ENCODE measurements around the gene RIC3.

Gene RIC3

DNA sequence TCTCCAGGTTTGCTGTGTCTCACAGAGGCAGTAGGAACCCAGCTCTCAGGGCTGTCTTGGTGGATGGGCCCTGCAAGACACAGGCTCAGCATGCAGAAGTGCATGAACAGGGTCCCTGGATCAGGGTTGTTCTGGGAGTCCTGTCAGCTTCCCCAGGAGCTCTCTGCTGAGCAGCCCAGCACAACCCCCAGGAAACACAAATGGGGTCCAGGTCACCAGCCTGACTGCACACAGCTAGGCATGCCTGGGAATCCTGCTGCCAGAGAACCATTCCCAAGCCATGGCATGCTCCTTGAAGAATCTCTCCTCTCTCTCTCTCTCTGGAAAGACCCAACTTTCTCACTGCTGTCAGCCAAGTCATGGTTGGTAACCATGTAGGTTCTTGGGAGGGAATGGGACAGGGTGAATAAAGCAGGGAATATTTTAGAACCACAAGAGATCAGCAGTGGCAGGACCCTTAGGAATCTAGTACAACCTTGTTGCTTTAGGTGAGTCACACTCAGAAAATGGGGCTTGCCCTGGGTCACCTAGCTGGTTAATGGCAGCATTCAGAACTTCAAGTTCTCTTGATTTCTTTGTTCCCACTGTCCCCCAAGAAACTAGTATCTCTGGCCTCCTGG, 66.4 kb downstream of the RIC3 start:
- DNase-seq: no peak

DNA sequence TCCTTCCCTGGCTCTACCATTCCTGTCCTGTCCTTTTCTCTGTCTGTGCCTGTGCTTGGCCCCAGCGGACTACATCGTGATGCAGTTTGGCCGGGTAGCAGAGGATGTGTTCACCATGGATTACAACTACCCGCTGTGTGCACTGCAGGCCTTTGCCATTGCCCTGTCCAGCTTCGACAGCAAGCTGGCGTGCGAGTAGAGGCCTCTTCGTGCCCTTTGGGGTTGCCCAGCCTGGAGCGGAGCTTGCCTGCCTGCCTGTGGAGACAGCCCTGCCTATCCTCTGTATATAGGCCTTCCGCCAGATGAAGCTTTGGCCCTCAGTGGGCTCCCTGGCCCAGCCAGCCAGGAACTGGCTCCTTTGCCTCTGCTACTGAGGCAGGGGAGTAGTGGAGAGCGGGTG, 67.4 kb downstream of the RIC3 start:
- DNase-seq: no peak

DNA sequence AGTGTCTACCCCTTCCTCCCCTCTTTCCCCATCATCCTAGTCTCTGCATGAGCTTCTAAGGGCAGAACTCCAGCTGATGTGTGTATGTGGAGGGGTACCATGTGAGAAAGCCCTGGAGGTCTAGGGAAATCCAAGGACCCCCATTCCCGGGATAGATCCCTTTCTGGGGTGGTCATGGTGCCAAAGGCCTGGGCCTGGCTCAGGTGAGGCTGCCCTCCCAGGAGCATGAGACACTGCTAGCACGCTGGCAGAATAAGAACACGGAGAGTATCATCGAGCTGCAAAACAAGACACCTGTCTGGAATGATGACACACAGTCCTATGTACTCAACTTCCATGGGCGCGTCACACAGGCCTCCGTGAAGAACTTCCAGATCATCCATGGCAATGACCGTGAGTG, 68.2 kb downstream of the RIC3 start:
- no peak for DNase-seq

DNA sequence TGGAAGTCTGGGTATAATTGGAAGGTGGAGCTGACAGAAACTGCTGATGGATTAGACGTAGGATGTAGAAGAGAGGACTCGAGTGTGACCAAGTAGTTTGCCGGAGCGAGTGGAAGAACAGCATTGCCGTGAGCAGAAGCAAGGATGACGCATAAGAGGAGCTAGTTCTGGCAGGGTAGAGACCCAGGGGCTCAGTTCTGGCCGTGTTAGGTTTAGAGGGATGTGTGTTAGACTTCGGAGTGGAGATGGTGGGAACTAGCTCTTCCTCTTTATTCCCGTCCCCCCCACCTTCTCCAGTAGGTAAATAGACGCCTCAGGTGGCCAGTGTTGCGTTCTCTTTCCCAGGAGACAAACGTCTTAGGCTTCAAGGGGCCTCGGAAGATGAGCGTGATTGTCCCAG, 68.7 kb downstream of the RIC3 start:
- DNase-seq: no peak

DNA sequence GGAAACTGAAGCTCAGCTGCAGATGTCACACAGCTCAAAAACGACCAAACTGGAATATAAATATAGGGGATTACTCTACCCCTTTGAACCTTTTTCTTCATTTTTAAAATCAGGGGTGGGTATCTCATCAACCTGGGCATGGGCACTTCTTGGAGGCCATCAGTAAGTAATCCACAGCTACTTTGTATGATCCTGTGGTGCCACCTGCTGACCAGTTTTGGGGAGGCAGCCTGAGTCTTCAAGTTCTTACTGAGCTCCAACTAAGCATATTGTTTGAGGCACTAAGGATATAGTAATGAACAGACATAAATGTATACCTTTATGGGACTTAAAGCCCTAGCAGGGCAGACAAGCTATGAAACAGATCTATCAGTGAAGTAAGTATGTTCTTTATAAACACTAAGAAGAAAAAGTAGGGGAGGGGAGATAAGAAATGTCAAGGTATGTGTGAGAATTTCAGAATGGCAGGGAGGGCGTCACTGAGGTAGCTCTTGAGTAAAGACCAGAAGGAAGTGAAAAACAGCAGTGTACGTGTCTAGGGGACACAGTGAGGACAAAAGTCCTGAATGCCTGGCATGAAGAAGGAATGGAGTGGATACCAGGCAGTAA, 69.4 kb downstream of the RIC3 start:
- DNase-seq: peak; percentile 66

DNA sequence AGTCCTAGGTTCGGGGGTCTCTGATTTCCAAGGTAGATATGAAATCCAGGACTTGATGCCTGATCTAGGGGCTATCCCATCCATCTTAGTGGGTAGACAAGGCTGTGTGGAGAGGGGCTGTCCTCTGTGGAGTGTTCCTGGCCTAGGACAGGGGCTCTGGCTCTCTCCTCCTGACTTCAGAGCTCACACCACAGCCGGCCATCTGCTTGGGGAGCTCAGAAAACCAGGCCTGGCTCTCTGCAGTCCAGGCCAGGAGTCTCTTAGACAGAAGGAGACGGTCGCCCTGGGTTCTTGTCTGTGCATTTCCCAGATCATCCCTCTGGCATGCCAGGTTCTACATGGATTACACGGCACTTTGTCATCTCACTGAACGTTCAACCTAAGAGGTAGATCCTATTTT, 69.9 kb downstream of the RIC3 start:
- DNase-seq: no peak

DNA sequence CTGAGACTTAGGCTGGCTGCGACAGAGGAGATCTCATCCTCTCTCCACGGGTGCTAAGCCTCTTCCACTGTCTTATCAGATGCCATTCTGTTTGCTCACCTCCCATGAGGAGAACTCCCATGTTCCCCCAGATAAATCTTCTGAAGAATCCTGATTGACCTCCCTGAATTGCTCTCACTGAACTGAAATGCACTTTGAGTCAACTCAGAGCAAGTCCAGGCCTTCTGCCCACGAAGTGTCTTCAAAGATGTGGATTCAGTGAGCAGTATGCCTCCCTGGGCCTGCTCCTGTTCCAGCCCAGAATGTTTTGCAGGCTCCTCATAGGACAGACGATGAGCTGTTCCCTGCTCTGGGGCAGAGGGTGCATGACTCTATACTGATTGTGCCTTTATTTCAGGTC, 70.5 kb downstream of the RIC3 start:
- DNase-seq: no peak

DNA sequence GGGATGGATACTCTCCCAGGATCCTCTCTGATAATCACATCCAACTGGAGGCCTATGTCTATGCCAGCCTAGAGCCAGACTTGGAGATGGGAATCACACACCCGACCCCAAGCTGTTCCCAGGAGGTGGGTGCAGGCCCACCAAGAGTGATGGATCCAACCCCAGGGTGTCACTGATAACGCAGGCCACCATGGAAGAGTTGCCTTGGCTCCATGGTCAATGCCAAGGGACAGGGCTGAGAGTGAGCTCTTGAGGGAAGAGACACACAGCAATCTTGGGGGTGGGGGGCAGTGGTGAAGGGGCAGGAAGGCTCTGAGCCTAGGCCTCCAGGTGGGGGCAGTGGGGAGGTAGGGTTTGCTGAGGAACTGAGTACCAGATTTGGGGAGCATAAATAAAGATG, 70.9 kb downstream of the RIC3 start:
- DNase-seq: no peak

DNA sequence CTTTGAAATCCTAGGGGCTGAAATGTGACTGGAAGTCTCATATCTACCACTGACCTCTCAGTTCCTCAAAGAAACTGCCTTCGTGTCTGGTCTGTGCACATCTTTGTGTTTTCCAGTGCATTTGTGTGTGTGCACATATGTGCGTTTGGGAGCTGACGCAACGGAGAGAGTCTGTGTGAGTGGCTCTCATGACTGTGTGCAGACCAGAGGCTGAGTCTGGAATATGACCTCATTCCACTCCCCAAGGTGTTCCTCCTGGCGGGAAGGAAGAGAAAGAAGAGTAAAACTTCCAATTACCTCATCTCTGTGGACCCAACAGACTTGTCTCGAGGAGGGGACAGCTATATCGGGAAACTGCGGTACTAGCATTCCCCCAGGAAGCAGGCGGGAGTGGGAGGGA, 71.4 kb downstream of the RIC3 start:
- DNase-seq: no peak

DNA sequence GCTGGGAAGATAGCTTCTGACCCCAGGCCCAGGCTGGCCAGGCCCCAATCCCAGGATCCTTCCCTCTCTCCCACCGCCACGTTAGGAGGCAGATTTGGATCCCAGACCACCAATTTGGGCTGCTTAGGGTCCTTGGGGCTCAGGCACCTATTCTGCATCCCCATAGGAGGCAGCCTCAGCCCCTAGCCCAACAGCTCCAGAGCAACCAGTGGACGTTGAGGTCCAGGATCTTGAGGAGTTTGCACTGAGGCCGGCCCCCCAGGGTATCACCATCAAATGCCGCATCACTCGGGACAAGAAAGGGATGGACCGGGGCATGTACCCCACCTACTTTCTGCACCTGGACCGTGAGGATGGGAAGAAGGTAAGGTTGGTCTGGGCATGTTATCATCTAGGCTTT, 71.8 kb downstream of the RIC3 start:
- no peak for DNase-seq

DNA sequence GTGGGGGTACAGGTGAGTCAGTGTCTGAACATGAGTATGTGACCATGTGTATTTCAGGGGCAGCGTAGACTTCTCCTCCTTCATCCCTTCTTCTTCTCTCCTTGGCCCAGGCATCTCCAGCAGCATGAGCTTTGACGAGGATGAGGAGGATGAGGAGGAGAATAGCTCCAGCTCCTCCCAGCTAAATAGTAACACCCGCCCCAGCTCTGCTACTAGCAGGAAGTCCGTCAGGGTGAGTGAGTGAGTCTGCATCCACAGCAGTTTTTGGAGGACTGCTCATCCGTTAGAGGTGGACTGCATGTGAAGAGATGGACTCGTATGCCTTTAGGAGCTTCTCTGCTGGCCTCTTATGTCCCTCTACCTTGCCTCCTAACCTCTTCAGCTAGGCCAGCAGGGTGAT, 72.2 kb downstream of the RIC3 start:
- no peak for DNase-seq

DNA sequence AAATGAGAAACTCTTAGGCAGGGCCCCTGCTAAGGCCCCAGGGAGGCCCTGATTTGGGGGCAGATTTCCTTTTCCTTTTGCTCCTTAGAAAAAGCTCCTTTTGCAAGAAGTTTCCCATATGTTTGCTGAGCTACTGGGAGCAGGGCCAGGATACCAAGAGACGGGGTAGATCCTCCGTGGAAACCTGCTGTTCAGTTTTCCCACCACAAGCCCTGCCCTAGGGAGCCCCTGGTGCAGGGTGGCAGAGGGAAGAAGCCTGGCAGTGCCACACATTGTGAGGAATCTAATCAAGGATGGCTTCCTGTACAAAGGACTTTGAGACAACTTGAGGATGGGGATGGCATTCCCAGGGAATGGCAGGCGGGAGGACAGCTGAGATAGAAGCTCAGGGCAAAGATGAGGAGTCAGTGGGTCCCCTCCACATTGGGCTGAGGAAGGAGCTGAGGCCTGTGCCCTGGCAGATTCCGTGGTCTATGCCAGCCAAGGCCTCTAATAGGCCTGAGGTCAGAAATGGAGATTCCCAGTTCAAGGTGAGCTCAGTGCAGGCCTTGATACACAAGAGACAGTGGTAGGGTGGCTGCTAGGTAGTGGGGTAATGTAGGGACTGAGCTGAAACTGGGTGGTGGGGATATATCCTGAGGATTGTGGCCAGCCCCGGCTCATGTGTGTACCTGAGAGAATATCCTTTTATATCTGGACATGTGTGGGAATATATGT, 72.9 kb downstream of the RIC3 start:
- DNase-seq: no peak

DNA sequence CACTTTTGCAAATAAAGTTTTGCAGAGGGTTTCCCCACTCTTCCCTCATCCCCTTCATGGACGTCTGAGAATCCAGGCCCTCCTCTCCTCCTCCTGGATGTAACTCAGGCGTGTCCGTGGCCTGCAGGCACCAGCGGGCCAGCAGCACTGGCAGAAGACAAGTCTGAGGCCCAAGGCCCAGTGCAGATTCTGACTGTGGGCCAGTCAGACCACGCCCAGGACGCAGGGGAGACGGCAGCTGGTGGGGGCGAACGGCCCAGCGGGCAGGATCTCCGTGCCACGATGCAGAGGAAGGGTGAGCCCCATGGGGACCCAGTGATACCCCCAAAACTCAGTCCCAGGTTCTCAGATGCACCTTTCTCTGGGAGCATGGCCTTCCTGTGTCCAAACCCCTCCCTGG, 73.5 kb downstream of the RIC3 start:
- DNase-seq: no peak

DNA sequence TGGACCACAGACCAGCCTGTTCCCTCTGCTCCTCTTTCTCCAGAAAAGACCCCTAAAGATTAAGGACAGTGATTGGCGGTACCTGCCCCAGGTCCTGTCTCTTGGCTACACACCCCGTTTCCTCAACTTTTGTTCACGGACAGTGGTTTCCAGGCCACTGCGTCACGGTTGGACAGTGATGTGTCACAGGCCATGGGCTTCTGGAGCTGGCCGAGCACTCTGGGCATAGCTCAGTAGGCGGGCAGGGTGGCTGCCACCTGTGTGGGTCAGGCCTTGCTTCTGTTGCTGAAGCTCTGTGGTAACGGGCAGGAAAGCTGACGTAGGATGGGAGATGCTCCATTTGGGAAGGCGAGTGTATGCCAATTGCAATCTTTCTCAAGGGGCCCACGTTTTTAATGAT, 74.2 kb downstream of the RIC3 start:
- no peak for DNase-seq

DNA sequence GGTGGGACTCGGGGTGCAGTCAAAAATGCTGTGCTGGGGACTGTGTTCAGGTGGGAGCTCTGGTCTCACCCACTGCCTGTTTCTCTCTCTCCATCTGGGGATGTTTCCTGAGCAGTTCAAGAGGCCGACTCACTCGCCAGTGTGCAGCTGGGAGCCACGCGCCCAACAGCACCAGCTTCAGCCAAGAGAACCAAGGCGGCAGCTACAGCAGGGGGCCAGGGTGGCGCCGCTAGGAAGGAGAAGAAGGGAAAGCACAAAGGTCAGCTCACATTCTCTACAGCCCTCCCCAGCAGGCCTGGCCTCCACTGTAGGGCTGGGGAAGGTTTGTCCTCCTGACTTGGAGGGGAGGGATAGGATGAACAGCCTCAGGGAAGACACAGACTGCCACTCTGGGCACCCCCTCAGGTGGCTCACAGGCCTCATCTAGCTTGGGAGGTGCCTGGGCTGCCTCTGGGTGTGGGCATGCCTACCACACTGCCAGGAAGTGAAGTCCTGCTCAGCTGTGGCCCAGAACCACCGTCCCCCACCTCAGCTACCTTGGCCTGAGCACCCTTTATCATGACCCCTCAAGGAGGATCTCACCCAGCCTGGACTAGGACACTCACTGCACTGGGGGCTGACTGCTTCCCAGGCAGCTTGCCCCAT, 74.8 kb downstream of the RIC3 start:
- DNase-seq: no peak

DNA sequence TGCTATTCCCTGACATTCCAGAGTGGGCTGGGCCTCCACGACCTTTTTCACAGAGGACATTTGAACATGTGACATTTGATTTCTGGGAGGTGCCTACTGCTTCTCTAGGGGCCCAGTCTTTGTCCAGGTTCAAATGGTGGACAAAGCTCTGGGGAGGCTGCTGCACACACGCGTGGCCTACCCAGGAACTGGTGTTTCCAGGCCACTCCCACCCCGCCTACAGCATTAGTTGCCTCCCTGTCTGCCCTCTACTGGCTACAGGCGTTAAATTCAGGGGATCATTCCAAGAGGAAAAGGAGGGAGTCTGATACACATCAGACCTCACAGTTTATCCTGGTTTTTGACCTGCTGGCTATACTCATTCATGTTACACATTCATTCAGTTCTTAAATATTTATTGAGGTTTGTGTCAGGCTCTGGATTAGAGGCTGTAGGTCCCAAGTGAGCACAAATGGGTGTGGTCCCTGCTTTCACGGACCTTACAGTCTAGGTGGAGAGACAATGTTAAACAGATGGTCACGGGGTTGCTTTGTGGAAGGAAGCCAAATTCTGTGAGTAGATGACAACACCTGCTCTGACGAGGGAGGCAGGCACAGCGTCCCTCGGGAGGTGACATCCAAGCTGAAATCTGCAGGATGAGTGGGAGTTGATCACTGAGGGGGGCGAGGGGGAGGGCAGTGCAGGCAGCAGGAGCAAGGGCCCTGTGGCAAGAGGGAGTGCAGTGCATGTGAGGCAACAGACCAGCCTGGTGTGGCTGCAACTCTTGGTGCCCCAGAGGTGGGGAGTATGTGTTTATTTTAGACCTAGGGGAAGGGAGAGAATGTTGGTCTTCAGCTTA, 76.0 kb downstream of the RIC3 start:
- peak; percentile 57 for DNase-seq

DNA sequence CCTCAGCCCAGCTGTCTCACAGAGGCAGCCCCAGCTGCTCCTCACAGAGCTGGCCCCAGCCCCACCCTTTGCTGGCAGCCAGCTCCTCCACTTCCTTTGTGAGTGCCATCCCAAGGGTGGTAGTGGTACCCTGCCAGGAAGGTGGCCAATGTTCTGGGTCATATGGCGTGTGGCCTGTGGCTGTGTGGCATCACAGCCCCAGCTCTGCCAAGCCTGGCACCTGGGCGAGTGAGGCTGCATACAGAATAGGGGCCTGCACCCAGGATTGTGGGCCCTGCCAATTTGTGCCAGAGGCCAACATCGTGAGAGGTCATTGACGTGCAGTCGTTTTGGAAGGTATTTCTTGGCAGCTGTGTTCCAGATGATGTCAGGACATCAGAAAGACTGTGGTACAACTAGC, 77.1 kb downstream of the RIC3 start:
- DNase-seq: no peak

DNA sequence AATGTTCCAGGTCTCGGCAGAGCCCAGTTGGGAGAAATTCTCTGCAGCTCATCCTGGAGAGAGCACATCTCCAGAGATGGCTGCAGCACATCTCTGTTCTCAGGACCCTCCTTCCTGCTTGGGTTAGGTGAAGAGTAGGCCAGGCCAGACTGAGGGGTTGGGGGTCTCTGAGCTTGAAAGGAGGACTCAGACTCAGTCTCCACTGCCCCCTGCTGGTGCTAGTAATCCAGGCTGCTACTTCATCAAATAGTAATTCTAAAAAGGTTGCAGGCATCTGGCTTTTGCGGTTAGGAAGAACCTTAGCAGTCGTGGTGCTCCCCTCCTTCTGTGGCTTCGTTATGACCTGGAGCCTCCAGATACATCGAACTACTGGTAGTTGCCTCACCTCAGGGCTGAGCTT, 78.1 kb downstream of the RIC3 start:
- DNase-seq: peak; percentile 35

DNA sequence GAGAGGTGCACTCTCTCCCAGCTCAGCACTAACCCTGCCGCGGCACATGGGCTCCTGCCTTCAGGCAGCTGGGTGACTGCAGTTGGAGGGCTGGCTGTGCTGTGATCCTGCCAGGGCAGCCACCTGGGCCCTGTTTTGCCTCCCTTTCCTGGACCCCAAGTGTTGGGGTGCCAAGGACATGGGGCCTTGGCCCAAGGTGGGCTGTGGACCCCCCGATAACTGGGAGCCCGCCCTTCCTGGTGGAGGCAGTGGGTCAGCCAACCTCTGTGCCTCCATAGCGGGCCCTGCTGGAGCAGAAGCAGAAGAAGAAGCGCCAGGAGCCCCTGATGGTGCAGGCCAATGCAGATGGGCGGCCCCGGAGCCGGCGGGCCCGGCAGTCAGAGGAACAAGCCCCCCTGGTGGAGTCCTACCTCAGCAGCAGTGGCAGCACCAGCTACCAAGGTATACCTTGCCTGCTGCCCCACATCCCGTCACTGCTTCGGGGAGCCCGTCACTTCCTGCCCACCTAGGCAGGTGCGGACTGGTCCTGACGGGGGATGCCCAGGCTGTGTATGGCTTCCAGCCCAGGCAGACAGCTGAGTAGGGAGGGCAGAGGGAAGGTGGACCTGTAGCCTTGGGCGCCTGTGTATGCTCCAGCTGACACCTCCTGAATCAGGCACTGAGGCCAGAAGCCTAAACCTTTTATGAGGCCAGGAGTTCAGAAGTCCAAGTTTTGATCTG, 78.9 kb downstream of the RIC3 start:
- no peak for DNase-seq

DNA sequence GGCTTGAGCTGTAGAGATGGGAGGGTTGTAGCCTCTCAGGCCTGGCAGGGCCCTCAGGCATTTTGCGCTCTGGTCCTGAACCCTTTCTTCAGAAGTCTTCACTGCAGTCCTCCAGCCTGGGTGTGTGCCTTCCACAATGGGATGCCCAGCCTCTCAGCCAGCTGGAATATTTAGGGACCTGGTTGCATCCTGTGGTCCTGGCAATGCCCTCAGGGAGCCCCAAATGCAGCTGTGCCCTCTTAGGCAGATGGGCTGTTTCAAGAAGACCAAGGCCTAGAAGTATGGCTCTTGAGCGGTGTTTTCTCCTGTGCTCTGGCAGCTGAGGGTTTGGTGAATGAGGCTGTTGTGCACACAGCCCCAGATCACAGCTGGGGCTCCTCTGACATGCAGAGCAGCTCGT, 81.1 kb downstream of the RIC3 start:
- no peak for DNase-seq

DNA sequence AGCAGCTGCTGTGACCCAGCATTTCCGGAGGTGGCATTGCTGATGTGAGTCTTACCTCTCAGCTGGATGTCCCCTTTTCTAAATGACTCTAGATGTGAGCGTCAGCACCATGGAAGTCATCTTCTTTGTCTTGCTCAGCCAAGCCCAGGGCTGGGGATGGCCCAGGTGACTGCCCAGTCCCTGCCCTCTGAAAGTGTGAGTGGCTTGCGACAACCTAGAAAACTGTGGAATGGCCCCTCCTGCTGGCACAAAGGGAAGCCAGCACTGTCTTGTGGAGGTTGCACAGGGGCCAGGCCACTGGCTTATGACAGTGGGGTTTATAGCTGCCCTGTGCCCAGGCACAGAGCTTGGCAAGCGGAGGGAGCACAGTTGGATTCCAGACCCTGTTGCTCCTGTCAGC, 81.6 kb downstream of the RIC3 start:
- no peak for DNase-seq

DNA sequence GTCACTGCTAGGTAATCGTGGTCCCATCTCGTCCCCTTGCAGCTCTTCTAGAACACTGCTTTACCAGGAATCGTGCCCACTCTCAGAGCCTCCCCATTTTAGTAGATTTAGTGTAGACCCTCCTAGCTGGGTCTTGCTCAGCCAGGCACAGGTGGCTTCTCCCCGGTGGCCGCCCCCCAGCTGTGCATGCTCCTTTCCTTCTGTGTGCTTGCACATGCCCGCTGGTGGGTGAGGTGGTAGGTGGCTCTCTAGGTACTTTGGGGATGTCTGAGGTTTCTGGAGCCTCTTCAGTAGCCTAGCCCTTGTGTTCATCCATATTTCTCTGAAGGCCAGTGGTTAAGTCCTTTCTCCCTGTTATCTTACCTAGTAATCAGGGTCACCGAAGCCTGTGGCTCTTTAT, 82.3 kb downstream of the RIC3 start:
- DNase-seq: no peak

Data from RPMI8226 (cell line).